ENCODE measurements around the gene SRPK2.
"Not testable (repeated sequence)": the region's sequence is repeated elsewhere in the genome, so short reads cannot be mapped to it uniquely, and the experiment has no call there.

- TF ChIP-seq REST (IDR thresholded peaks at IDR 0.05; ENCODE audit: insufficient read depth in 1 of 2, low read depth in 2 of 2, low read length in 1 of 2); POLR2AphosphoS5 (IDR thresholded peaks at IDR 0.05; ENCODE audit: low read depth, low read length); TCF7L2 (IDR thresholded peaks at IDR 0.05; ENCODE audit: low read depth, low read length): not testable (repeated sequence)
- TF ChIP-seq, protein P1, sequence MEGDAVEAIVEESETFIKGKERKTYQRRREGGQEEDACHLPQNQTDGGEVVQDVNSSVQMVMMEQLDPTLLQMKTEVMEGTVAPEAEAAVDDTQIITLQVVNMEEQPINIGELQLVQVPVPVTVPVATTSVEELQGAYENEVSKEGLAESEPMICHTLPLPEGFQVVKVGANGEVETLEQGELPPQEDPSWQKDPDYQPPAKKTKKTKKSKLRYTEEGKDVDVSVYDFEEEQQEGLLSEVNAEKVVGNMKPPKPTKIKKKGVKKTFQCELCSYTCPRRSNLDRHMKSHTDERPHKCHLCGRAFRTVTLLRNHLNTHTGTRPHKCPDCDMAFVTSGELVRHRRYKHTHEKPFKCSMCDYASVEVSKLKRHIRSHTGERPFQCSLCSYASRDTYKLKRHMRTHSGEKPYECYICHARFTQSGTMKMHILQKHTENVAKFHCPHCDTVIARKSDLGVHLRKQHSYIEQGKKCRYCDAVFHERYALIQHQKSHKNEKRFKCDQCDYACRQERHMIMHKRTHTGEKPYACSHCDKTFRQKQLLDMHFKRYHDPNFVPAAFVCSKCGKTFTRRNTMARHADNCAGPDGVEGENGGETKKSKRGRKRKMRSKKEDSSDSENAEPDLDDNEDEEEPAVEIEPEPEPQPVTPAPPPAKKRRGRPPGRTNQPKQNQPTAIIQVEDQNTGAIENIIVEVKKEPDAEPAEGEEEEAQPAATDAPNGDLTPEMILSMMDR (IDR thresholded peaks at IDR 0.05) = not testable (repeated sequence)
These were observed 21.1 kb upstream of the SRPK2 start for GRCh38 chr7:105409775-105410174.
